Spinal cord (tissue), 10 donors: ENCODE results near the gene GJB2. TPM values are rescaled to one million over a fixed set of nuclear protein-coding genes. Genes with fewer than 3 reads are reported as not detected.
A peak's percentile ranks its signal among the peaks of the same experiment; 100 is the strongest.

ENCODE experiments used
- DNase-seq, 6 donors: peaks; one replicate each; pipeline versions ENCODE4 v3.0.0 to v3.0.0-alpha.2; 2013 to 2015; ENCODE audit warnings: low spot score in 6 of 6, low read depth in 4 of 6
- H3K27ac ChIP-seq: one replicate; pipeline ENCODE4 v1.5.1; 2013; ENCODE audit warnings: low read depth, low read length, control low read depth
- H3K27me3 ChIP-seq: one replicate; pipeline ENCODE4 v1.6.1; 2013; ENCODE audit warnings: low read length; ENCODE audit not compliant: control insufficient read depth, insufficient read depth
- H3K36me3 ChIP-seq: one replicate; pipeline ENCODE4 v1.6.1; 2013; ENCODE audit warnings: low read length; ENCODE audit not compliant: control insufficient read depth, insufficient read depth
- H3K4me1 ChIP-seq: one replicate; pipeline ENCODE4 v1.6.1; 2013; ENCODE audit warnings: low read length; ENCODE audit not compliant: control insufficient read depth, insufficient read depth
- H3K4me3 ChIP-seq: one replicate; pipeline ENCODE4 v1.5.1; 2013; ENCODE audit warnings: low read depth, low read length, control low read depth
- H3K9me3 ChIP-seq: one replicate; pipeline ENCODE4 v1.6.1; 2013; ENCODE audit warnings: low read length; ENCODE audit not compliant: control insufficient read depth, insufficient read depth
- WGBS: methylation state at CpG from one replicate; pipeline ENCODE4 v1.1.5; 2013; ENCODE audit warnings: missing lambda C conversion rate; ENCODE audit not compliant: insufficient coverage; 5-methylcytosine and 5-hydroxymethylcytosine counted together
- polyA plus RNA-seq, 2 donors: library from polyadenylated mRNA; unstranded; fragments of 120-200 nt; gene quantifications; one replicate each; pipeline ENCODE4 v1.2.1, GENCODE V29; 2013; ENCODE audit not compliant: insufficient read length in 2 of 2
- total RNA-seq, 2 donors: library from RNA; depleted of rRNA in 1 of 2; stranded (reverse); fragments of 120-200 nt in 1 of 2; fragments of >200 nt in 1 of 2; gene quantifications; one replicate each; pipeline versions ENCODE4 v1.2.3 to v1.2.4, GENCODE V29; 2013 to 2014
- donor health status: healthy.

The GJB2 gene
- total and polyA plus RNA-seq, 4 donors = 5.5 to 343 (median 76.5) TPM

DNA sequence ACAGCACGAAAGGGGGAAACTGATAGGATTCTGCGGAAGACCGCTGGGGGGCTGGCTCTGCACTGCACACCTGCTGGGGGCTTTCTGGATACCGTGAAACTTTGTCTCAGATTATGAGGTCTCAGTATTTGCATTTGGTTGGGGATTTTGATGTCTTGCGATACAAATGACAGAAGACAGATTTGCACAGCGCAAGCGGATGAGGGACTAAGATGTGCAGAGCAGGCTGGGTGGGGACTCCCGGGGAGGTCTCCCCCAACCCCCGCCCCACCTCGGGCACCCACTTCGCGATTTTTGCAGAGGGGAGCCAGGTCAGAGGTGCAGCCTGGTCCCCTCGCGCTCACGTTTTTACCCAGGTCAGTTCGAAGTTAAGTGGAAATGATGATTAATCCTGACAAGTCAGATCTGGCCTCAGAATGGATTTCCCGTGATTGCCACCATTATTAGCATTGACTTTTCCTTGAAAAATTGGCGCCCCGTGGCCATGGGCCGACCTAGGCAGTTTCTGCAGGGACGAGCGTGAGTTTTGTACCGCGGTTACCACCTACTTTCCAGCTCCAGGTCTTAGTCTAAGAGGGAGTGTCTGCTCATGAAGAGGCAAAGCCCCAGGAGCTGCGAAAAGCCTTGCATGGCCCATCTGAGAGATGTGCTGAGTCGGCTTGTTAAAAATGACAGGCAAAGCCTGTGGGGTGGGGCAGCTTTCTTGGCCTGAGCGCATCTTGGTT lies 1.3 kb upstream of the GJB2 start:
- Histone ChIP-seq H3K27me3 (peaks cover 64% of the 10 kb centered on the region), H3K36me3 (no peaks in the 10 kb centered on the region), H3K9me3 (no peaks in the 10 kb centered on the region), H3K27ac (peak overlapping the region; percentile 7), H3K4me1 (peaks cover 23% of the 10 kb centered on the region), H3K4me3 (peak overlapping the region; percentile 24)
- 15% methylated on average over 23 of the region's 27 CpGs for WGBS
- peak in 1 of 6 donors; percentile 23 for DNase-seq

GRCh38 chr13:20193162-20193906 lies 596 bp upstream of the GJB2 start:
- Histone ChIP-seq H3K36me3 (no peaks in the 10 kb centered on the region), H3K9me3 (no peaks in the 10 kb centered on the region), H3K27ac (peak overlapping the region; percentile 7), H3K4me3 (peak overlapping the region; percentile 24), H3K4me1 (peaks cover 23% of the 10 kb centered on the region), H3K27me3 (peaks cover 67% of the 10 kb centered on the region)
- WGBS = under 1% methylated on average over 35 of the region's 53 CpGs
- peak in 1 of 6 donors; percentile 61 for DNase-seq

- H3K9me3 ChIP-seq = no peaks in the 10 kb centered on the region
- H3K27me3 ChIP-seq = peaks cover 67% of the 10 kb centered on the region
- H3K36me3 ChIP-seq = no peaks in the 10 kb centered on the region
- peak in 2 of 6 donors; percentile 55 to 61 for DNase-seq
- H3K27ac ChIP-seq = no peak overlapping the region
- WGBS = under 1% methylated on average over 73 of the region's 73 CpGs
- H3K4me1 ChIP-seq = peaks cover 23% of the 10 kb centered on the region
- H3K4me3 ChIP-seq = peak overlapping the region; percentile 24
Observed at GRCh38 chr13:20192158-20192835, 441 bp downstream of the GJB2 start.

DNA sequence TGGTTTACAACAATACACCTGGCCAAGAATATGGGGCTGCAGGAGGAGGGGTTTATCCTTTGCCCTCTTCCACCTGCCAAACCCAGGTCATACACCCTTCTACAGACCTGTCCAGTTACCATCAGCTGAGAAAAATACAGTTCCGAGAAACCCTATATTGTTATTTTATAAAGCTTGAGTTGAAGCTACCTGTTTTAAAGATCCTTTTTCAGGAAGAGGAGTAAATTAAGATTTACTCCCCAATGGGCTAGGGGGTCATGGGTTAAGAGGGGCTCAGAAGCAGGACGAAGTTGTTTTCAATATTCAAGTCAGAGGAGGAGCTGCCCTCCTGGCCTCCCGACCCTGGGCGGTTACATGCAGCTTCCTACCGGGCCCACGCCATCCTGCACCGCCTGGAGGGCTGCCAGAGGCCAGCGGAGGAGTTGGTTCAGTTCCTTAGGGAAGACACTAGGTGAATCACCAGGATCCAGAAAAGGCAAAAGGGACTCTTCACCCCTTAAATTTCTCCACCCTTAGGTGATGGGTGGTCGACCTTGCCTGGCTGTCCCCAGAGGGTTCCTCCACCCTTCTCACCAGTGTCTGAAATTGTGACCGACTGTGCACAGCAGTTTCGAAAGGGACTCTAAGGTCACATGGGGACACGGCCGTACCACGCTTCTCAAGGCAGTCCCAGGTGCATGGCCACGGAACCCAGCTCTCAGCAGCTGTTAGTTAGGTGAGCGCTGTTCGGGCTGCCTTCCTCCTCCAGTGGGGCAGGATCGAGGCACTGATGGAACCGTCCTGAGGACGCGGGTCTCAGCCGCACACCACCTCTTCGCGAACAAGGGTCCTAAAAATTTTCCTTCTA lies 1.2 kb downstream of the GJB2 start:
- H3K36me3 ChIP-seq = no peaks in the 10 kb centered on the region
- 42% methylated on average over 15 of the region's 24 CpGs for WGBS
- H3K27me3 ChIP-seq = peaks cover 67% of the 10 kb centered on the region
- no peaks in the 10 kb centered on the region for H3K9me3 ChIP-seq
- H3K27ac ChIP-seq = no peak overlapping the region
- peak in 1 of 6 donors; percentile 19 for DNase-seq
- peaks cover 23% of the 10 kb centered on the region for H3K4me1 ChIP-seq
- H3K4me3 ChIP-seq = peak overlapping the region; percentile 24

- WGBS = 89% methylated on average over 11 of the region's 16 CpGs
- no peaks in the 10 kb centered on the region for H3K36me3 ChIP-seq
- no peak for DNase-seq
- H3K4me1 ChIP-seq = peaks cover 23% of the 10 kb centered on the region
- H3K27ac ChIP-seq = no peak overlapping the region
- peak overlapping the region; percentile 18 for H3K4me3 ChIP-seq
- no peaks in the 10 kb centered on the region for H3K9me3 ChIP-seq
- peaks cover 62% of the 10 kb centered on the region for H3K27me3 ChIP-seq
Observed at GRCh38 chr13:20190481-20191310, 2.0 kb downstream of the GJB2 start.

- H3K4me3 ChIP-seq = no peak overlapping the region
- H3K4me1 ChIP-seq = peaks cover 23% of the 10 kb centered on the region
- 91% methylated on average over 5 of the region's 5 CpGs for WGBS
- H3K27me3 ChIP-seq = peaks cover 57% of the 10 kb centered on the region
- no peaks in the 10 kb centered on the region for H3K9me3 ChIP-seq
- H3K36me3 ChIP-seq = no peaks in the 10 kb centered on the region
- no peak overlapping the region for H3K27ac ChIP-seq
- no peak for DNase-seq
Observed at GRCh38 chr13:20190076-20190475, 2.7 kb downstream of the GJB2 start.

- Histone ChIP-seq H3K4me1 (peaks cover 17% of the 10 kb centered on the region), H3K27ac (no peak overlapping the region), H3K27me3 (peaks cover 49% of the 10 kb centered on the region), H3K4me3 (no peak overlapping the region), H3K36me3 (no peaks in the 10 kb centered on the region), H3K9me3 (no peaks in the 10 kb centered on the region)
- WGBS = 89% methylated on average over 21 of the region's 28 CpGs
- DNase-seq = no peak
Observed at GRCh38 chr13:20188667-20189553, 3.8 kb downstream of the GJB2 start.

DNA sequence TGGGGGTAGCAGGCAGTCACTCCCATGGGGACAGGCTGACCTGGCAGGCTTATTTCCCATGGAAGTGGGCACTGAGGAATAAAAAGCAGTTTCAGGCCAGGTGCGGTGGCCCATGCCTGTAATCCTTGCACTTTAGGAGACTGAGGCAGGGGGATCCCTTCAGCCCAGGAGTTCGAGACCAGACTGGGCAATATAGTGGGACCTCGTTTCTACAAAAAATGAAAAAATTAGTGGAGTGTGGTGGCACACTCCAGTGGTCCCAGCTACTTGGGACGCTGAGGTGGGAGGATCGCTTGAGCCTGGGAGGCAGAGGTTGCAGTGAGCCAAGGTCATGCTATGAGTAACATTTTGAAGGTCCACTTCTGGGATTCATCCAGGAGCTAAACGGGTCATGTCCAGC lies 6.0 kb downstream of the GJB2 start:
- Histone ChIP-seq H3K27me3 (peaks cover 31% of the 10 kb centered on the region), H3K4me3 (no peak overlapping the region), H3K4me1 (peaks cover 2% of the 10 kb centered on the region), H3K36me3 (no peaks in the 10 kb centered on the region), H3K9me3 (no peaks in the 10 kb centered on the region), H3K27ac (no peak overlapping the region)
- no peak for DNase-seq
- 72% methylated on average over 5 of the region's 6 CpGs for WGBS
